K562 (cell line): ENCODE results near the gene WDR72. TPM values are rescaled to one million over a fixed set of nuclear protein-coding genes. Genes with fewer than 3 reads are reported as not detected.

Source experiments
- CHD7 ChIP-seq: fragments of 200-600 bp; sonication (generic); IDR thresholded peaks from one replicate; pipeline ENCODE4 v1.6.1; 2012; ENCODE audit warnings: mild to moderate bottlenecking, low read depth, low read length, inconsistent platforms
- NCOA1 ChIP-seq: fragments of 450-650 bp; IDR thresholded peaks from 2 replicates; pipeline ENCODE4 v1.6.1; 2016; ENCODE audit warnings: low read depth
- PHTF2 ChIP-seq: fragments of 250-450 bp; sonication (Bioruptor Pico); IDR thresholded peaks from 2 replicates; pipeline ENCODE4 v1.5.0; 2021; ENCODE audit warnings: mild to moderate bottlenecking
- TRIM28 ChIP-seq: fragments of 450-650 bp; IDR thresholded peaks from 2 replicates; pipeline ENCODE4 v1.6.1; 2017
- ZZZ3 ChIP-seq: fragments of 450-650 bp; IDR thresholded peaks from 2 replicates; pipeline ENCODE4 v1.6.1; 2016; ENCODE audit warnings: antibody characterized with exemption, mild to moderate bottlenecking, moderate library complexity
- polyA plus RNA-seq, 8 experiments: library from polyadenylated mRNA; depleted of rRNA in 4 of 8; stranded (reverse) in 5 of 8; unstranded in 3 of 8; fragments of >200 nt; fragmentation: Nextera tagmentation in 2 of 8; fragmentation: Illumina TruSeq in 1 of 8; extraction: Ambion mirVana in 2 of 8; extraction: Trizol in 1 of 8; gene quantifications; 2 replicates each; pipeline versions ENCODE4 v1.2.1 to v1.2.3, GENCODE V29; 2011 to 2014; ENCODE audit warnings: inconsistent platforms in 1 of 8, missing spikeins in 1 of 8
- total RNA-seq, 7 experiments: library from RNA; depleted of rRNA in 6 of 7; stranded (reverse); fragments of >200 nt in 6 of 7; fragmentation: Illumina TruSeq in 2 of 7; extraction: Trizol in 2 of 7; gene quantifications; 2 replicates each; pipeline versions ENCODE4 v1.2.1 to v1.2.3, GENCODE V29; 2011 to 2021; ENCODE audit warnings: low replicate concordance in 1 of 7

WDR72 gene
- total and polyA plus RNA-seq, 9 of the 15 experiments (the other 6 are each of a cell fraction or from before 2014, with no cell fraction given): 0.01 TPM; not detected in 8

GRCh38 chr15:53665930-53666329 is 93.5 kb downstream of the WDR72 start (continued):
- no peak for TF ChIP-seq CHD7
- no peak for TF ChIP-seq NCOA1
- TF ChIP-seq TRIM28: no peak
- TF ChIP-seq ZZZ3: no peak
- no peak for TF ChIP-seq PHTF2
